A549 (cell line): ENCODE measurements around the gene DPF1. TPM values are rescaled to one million over a fixed set of nuclear protein-coding genes. Genes with fewer than 3 reads are reported as not detected.

Source experiments
- ATAC-seq, 2 experiments: fragments of 200-7000 bp in 1 of 2; fragments of >200 bp in 1 of 2; cut with Nextera tagmentation in 1 of 2; cut with Tn5 transposase in 1 of 2; 3 replicates each; pipeline versions ENCODE4 v1.8.0 to v1.9.1; 2018 to 2020; ENCODE audit warnings: mild to moderate bottlenecking in 1 of 2, moderate library complexity in 1 of 2
- CTCF ChIA-PET: fragments of 300-600 bp; sonication (Branson Sonifier 250); formaldehyde crosslinking; extraction: SDS; loops from one replicate; lab custom pipeline; 2021; ENCODE audit warnings: antibody characterized with exemption, inconsistent platforms; lab: Yijun Ruan, JAX
- POLR2A ChIA-PET: fragments of 350-600 bp; formaldehyde crosslinking; extraction: SDS; loops from one replicate; lab custom pipeline; 2021; ENCODE audit warnings: antibody characterized with exemption, inconsistent platforms; lab: Yijun Ruan, JAX
- DNase-seq, 2 experiments: peaks; one replicate each; pipeline versions ENCODE4 v3.0.0 to v3.0.0-alpha.2; 2011 to 2016; ENCODE audit warnings: low read depth in 1 of 2, low spot score in 1 of 2
- FAIRE-seq: peaks from 2 replicates; lab custom pipeline; 2011; peaks lifted over from hg19 to GRCh38; lab: Jason Lieb, UNC
- H3K27ac ChIP-seq, 2 experiments: fragments of >200 bp; sonication (Bioruptor Twin); formaldehyde crosslinking; 3 replicates each; pipeline ENCODE4 v1.5.1; 2016 to 2017
- H3K4me1 ChIP-seq: fragments of >200 bp; sonication (Bioruptor Twin); formaldehyde crosslinking; 3 replicates; pipeline ENCODE4 v1.6.1; 2016
- H3K4me2 ChIP-seq: fragments of >200 bp; sonication (Bioruptor Twin); formaldehyde crosslinking; 3 replicates; pipeline ENCODE4 v1.6.1; 2016
- H3K4me3 ChIP-seq: fragments of >200 bp; sonication (Bioruptor Twin); formaldehyde crosslinking; 3 replicates; pipeline ENCODE4 v1.5.1; 2016
- H3K9me3 ChIP-seq: fragments of >200 bp; sonication (Bioruptor Twin); formaldehyde crosslinking; 3 replicates; pipeline ENCODE4 v1.6.1; 2016
- BHLHE40 ChIP-seq: IDR thresholded peaks from 2 replicates; pipeline ENCODE4 v1.6.1; 2012; ENCODE audit warnings: low read depth, low read length, inconsistent platforms
- EHF ChIP-seq: fragments of 250-450 bp; sonication (Bioruptor Pico); IDR thresholded peaks from 2 replicates; pipeline ENCODE4 v1.5.0; 2020; ENCODE audit warnings: mild to moderate bottlenecking
- ESRRA ChIP-seq: fragments of 150-350 bp; IDR thresholded peaks from 2 replicates; pipeline ENCODE4 v1.6.1; 2014; ENCODE audit warnings: mild to moderate bottlenecking, low read length, borderline replicate concordance
- FOSB ChIP-seq: fragments of 250-450 bp; sonication (Bioruptor Pico); IDR thresholded peaks from 2 replicates; pipeline ENCODE4 v1.5.0; 2020; ENCODE audit warnings: mild to moderate bottlenecking, moderate library complexity
- FOSL2 ChIP-seq, 2 experiments: fragments of 450-650 bp in 1 of 2; fragments of >200 bp in 1 of 2; sonication (Bioruptor Twin) in 1 of 2; formaldehyde crosslinking; IDR thresholded peaks; 2 replicates each; pipeline versions ENCODE4 v1.5.0 to v1.6.1; 2016 to 2020; ENCODE audit warnings: mild to moderate bottlenecking in 1 of 2, moderate library complexity in 1 of 2
- FOXS1 ChIP-seq: fragments of 250-450 bp; sonication (Bioruptor Pico); IDR thresholded peaks from 2 replicates; pipeline ENCODE4 v1.5.0; 2020; ENCODE audit warnings: mild to moderate bottlenecking, moderate library complexity
- HDAC2 ChIP-seq: fragments of 200-600 bp; sonication (generic); IDR thresholded peaks from 2 replicates; pipeline ENCODE4 v1.6.1; 2016
- HEYL ChIP-seq: fragments of 250-450 bp; sonication (Bioruptor Pico); IDR thresholded peaks from 2 replicates; pipeline ENCODE4 v1.8.0; 2021; ENCODE audit warnings: mild to moderate bottlenecking, moderate library complexity
- HOXA7 ChIP-seq: fragments of 250-450 bp; sonication (Bioruptor Pico); IDR thresholded peaks from 2 replicates; pipeline ENCODE4 v1.5.0; 2020; ENCODE audit warnings: mild to moderate bottlenecking, moderate library complexity
- JUN ChIP-seq, 2 experiments: fragments of >200 bp; sonication (Bioruptor Twin); formaldehyde crosslinking; IDR thresholded peaks; 2 replicates in 1 of 2; 3 replicates in 1 of 2; pipeline ENCODE4 v1.6.1; 2016 to 2017
- PHF8 ChIP-seq: fragments of 200-600 bp; sonication (generic); IDR thresholded peaks from 2 replicates; pipeline ENCODE4 v1.6.1; 2016; ENCODE audit warnings: low read depth, mild to moderate bottlenecking, antibody characterized with exemption, moderate library complexity, borderline replicate concordance
- POLR2A ChIP-seq: IDR thresholded peaks from 2 replicates; pipeline ENCODE4 v1.6.1; 2012; ENCODE audit warnings: mild to moderate bottlenecking, low read length
- POLR2AphosphoS2 ChIP-seq: conservative IDR thresholded peaks from 2 replicates; pipeline ENCODE4 v1.6.1; 2012; ENCODE audit warnings: low read length, improper control_type of control experiment, inconsistent platforms
- ZC3H11A ChIP-seq: fragments of 450-650 bp; IDR thresholded peaks from 2 replicates; pipeline ENCODE4 v1.6.1; 2014; ENCODE audit warnings: antibody characterized with exemption, mild to moderate bottlenecking
- ZSCAN20 ChIP-seq: fragments of 250-450 bp; sonication (Bioruptor Pico); IDR thresholded peaks from 2 replicates; pipeline ENCODE4 v1.8.0; 2022; ENCODE audit warnings: mild to moderate bottlenecking, moderate library complexity
- WGBS: methylation state at CpG from one replicate; pipeline ENCODE4 v1.1.6; 2017; ENCODE audit errors: missing lambda C conversion rate; 5-methylcytosine and 5-hydroxymethylcytosine counted together
- polyA plus RNA-seq, 4 experiments: library from polyadenylated mRNA; depleted of rRNA in 3 of 4; stranded (reverse); fragments of >200 nt; fragmentation: RNase III in 1 of 4; extraction: RNeasy Plus Mini Kit Qiagen cat#74134 plus additional on column Dnase treatment in 1 of 4; gene quantifications; 2 replicates in 3 of 4; 3 replicates in 1 of 4; pipeline ENCODE4 v1.2.3, GENCODE V29; 2011 to 2017
- TF ChIP-seq, protein P1 (sequence below): fragments of >200 bp; sonication (Bioruptor Twin); formaldehyde crosslinking; IDR thresholded peaks from 3 replicates; pipeline ENCODE4 v1.5.1; 2016
- TF ChIP-seq, protein P2 (sequence below): IDR thresholded peaks from 2 replicates; pipeline ENCODE4 v1.6.1; 2012
- TF ChIP-seq, protein P3 (sequence below): fragments of 150-350 bp; IDR thresholded peaks from 2 replicates; pipeline ENCODE4 v1.6.1; 2014; ENCODE audit warnings: low read depth, mild to moderate bottlenecking, low read length
- TF ChIP-seq, protein P4 (sequence below): fragments of 200-600 bp; sonication (generic); IDR thresholded peaks from 2 replicates; pipeline ENCODE4 v1.6.1; 2016; ENCODE audit warnings: antibody characterized with exemption, mild to moderate bottlenecking, moderate library complexity
- TF ChIP-seq, protein P5 (sequence below): fragments of >200 bp; sonication (Bioruptor Twin); formaldehyde crosslinking; IDR thresholded peaks from 2 replicates; pipeline ENCODE4 v1.6.1; 2016

DPF1 gene
- polyA plus RNA-seq, 2 of the 4 experiments (the other 2 are of a cell fraction): 2.1 to 6.8 TPM

DNA sequence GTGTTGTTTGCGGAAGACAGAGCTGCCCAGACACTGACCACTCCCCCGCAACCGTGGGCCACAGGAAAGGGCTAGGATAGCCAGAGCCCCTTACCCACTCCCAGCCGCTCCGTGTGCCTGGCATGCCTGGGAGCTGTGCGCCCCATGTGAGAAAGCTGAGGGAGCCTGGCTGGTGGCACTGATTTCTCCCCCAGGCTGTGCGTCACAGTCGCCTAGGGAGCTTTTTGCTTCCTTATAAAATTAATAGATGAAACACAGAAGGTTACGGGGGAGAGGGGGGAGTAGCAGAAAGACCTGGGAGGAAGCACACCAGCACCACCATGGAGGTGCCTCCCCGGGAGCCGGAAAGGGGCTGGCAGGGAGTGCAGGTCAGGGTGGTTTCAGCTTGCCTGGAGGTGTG is 24.7 kb downstream of the DPF1 start:
- ChIA-PET CTCF (interaction anchor here (0.8 to 4.8 kb wide), 7 partner anchors 11 to 301 kb away, joined by 3 to 24 read pairs (median 4); no protein-coding TSS in a partner anchor), POLR2A (no interaction called here)
- no peak for ATAC-seq
- Histone ChIP-seq H3K4me2 (no peak overlapping the region), H3K4me3 (no peak overlapping the region), H3K4me1 (peaks cover 18% of the 10 kb centered on the region), H3K27ac (no peak overlapping the region), H3K9me3 (no peaks in the 10 kb centered on the region)
- no peak for FAIRE-seq
- TF ChIP-seq, protein P1, sequence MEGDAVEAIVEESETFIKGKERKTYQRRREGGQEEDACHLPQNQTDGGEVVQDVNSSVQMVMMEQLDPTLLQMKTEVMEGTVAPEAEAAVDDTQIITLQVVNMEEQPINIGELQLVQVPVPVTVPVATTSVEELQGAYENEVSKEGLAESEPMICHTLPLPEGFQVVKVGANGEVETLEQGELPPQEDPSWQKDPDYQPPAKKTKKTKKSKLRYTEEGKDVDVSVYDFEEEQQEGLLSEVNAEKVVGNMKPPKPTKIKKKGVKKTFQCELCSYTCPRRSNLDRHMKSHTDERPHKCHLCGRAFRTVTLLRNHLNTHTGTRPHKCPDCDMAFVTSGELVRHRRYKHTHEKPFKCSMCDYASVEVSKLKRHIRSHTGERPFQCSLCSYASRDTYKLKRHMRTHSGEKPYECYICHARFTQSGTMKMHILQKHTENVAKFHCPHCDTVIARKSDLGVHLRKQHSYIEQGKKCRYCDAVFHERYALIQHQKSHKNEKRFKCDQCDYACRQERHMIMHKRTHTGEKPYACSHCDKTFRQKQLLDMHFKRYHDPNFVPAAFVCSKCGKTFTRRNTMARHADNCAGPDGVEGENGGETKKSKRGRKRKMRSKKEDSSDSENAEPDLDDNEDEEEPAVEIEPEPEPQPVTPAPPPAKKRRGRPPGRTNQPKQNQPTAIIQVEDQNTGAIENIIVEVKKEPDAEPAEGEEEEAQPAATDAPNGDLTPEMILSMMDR: no peak
- TF ChIP-seq JUN (IDR thresholded peaks at IDR 0.05) (no peak), HOXA7 (CRISPR knock-in tag) (no peak), FOSB (CRISPR knock-in tag) (no peak), ESRRA (no peak), FOSL2 (IDR thresholded peaks at IDR 0.05) (no peak), FOSL2 (CRISPR knock-in tag; IDR thresholded peaks at IDR 0.05) (no peak), FOXS1 (CRISPR knock-in tag) (no peak), ZSCAN20 (no peak), EHF (CRISPR knock-in tag) (no peak), HDAC2 (no peak), HEYL (CRISPR knock-in tag) (no peak), BHLHE40 (no peak), ZC3H11A (no peak), POLR2A (no peak), PHF8 (no peak), POLR2AphosphoS2 (no peak)
- TF ChIP-seq, protein P2, sequence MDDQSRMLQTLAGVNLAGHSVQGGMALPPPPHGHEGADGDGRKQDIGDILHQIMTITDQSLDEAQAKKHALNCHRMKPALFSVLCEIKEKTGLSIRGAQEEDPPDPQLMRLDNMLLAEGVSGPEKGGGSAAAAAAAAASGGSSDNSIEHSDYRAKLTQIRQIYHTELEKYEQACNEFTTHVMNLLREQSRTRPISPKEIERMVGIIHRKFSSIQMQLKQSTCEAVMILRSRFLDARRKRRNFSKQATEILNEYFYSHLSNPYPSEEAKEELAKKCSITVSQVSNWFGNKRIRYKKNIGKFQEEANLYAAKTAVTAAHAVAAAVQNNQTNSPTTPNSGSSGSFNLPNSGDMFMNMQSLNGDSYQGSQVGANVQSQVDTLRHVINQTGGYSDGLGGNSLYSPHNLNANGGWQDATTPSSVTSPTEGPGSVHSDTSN: no peak
- TF ChIP-seq, protein P3, sequence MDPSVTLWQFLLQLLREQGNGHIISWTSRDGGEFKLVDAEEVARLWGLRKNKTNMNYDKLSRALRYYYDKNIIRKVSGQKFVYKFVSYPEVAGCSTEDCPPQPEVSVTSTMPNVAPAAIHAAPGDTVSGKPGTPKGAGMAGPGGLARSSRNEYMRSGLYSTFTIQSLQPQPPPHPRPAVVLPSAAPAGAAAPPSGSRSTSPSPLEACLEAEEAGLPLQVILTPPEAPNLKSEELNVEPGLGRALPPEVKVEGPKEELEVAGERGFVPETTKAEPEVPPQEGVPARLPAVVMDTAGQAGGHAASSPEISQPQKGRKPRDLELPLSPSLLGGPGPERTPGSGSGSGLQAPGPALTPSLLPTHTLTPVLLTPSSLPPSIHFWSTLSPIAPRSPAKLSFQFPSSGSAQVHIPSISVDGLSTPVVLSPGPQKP: no peak
- TF ChIP-seq, protein P4, sequence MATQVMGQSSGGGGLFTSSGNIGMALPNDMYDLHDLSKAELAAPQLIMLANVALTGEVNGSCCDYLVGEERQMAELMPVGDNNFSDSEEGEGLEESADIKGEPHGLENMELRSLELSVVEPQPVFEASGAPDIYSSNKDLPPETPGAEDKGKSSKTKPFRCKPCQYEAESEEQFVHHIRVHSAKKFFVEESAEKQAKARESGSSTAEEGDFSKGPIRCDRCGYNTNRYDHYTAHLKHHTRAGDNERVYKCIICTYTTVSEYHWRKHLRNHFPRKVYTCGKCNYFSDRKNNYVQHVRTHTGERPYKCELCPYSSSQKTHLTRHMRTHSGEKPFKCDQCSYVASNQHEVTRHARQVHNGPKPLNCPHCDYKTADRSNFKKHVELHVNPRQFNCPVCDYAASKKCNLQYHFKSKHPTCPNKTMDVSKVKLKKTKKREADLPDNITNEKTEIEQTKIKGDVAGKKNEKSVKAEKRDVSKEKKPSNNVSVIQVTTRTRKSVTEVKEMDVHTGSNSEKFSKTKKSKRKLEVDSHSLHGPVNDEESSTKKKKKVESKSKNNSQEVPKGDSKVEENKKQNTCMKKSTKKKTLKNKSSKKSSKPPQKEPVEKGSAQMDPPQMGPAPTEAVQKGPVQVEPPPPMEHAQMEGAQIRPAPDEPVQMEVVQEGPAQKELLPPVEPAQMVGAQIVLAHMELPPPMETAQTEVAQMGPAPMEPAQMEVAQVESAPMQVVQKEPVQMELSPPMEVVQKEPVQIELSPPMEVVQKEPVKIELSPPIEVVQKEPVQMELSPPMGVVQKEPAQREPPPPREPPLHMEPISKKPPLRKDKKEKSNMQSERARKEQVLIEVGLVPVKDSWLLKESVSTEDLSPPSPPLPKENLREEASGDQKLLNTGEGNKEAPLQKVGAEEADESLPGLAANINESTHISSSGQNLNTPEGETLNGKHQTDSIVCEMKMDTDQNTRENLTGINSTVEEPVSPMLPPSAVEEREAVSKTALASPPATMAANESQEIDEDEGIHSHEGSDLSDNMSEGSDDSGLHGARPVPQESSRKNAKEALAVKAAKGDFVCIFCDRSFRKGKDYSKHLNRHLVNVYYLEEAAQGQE: no peak
- TF ChIP-seq, protein P5, sequence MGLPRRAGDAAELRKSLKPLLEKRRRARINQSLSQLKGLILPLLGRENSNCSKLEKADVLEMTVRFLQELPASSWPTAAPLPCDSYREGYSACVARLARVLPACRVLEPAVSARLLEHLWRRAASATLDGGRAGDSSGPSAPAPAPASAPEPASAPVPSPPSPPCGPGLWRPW: no peak
- DNase-seq: no peak
- 92% methylated on average over 11 of the region's 11 CpGs for WGBS
